ENCODE results near the gene NID2.

NID2 gene

GRCh38 chr14:52068615-52069306, at the start of gene NID2:
Gene NID2, minus strand, starts transcription at chr14:52069059. Its CDS starts 65 bp downstream, at chr14:52068994.
- DNase-seq = peak; percentile 96

GRCh38 chr14:52117111-52117832, 48.4 kb upstream of the NID2 start:
- DNase-seq = peak; percentile 69

GRCh38 chr14:52115286-52115685, 46.4 kb upstream of the NID2 start:
- DNase-seq = no peak

- peak; percentile 83 for DNase-seq
These were observed 43.6 kb upstream of the NID2 start for GRCh38 chr14:52112336-52113018.

- DNase-seq = peak; percentile 71
These were observed 42.7 kb upstream of the NID2 start for GRCh38 chr14:52111583-52111982.

- peak; percentile 73 for DNase-seq
These were observed 41.7 kb upstream of the NID2 start for GRCh38 chr14:52110441-52111086.

GRCh38 chr14:52108823-52109222, 40.0 kb upstream of the NID2 start:
- no peak for DNase-seq

GRCh38 chr14:52106840-52107239, 38.0 kb upstream of the NID2 start:
- DNase-seq = no peak

- DNase-seq = no peak
These were observed 34.6 kb upstream of the NID2 start for GRCh38 chr14:52103416-52103815.

- no peak for DNase-seq
These were observed 26.9 kb upstream of the NID2 start for GRCh38 chr14:52095794-52096193.

- DNase-seq = no peak
These were observed 26.5 kb upstream of the NID2 start for GRCh38 chr14:52095336-52095735.

- no peak for DNase-seq
These were observed 25.9 kb upstream of the NID2 start for GRCh38 chr14:52094546-52095271.

- no peak for DNase-seq
These were observed 23.1 kb upstream of the NID2 start for GRCh38 chr14:52091928-52092327.

GRCh38 chr14:52090936-52091335, 22.1 kb upstream of the NID2 start:
- DNase-seq = no peak

- DNase-seq = no peak
These were observed 20.4 kb upstream of the NID2 start for GRCh38 chr14:52089218-52089617.

GRCh38 chr14:52086711-52087110, 17.9 kb upstream of the NID2 start:
- DNase-seq = no peak

- no peak for DNase-seq
These were observed 14.0 kb upstream of the NID2 start for GRCh38 chr14:52082903-52083302.

- no peak for DNase-seq
These were observed 13.1 kb upstream of the NID2 start for GRCh38 chr14:52081964-52082363.

GRCh38 chr14:52080808-52081755, 12.2 kb upstream of the NID2 start:
- DNase-seq = peak; percentile 92

- peak; percentile 74 for DNase-seq
These were observed 11.4 kb upstream of the NID2 start for GRCh38 chr14:52080158-52080800.

Data from EL (cell line).